WI38 (cell line): Measurements from ENCODE around the gene AP1M2.
"Not testable (repeated sequence)": the region's sequence is repeated elsewhere in the genome, so short reads cannot be mapped to it uniquely, and the experiment has no call there.

Experiments
- H3K4me3 ChIP-seq: 2 replicates; pipeline ENCODE4 v1.5.1; 2011; ENCODE audit warnings: low read depth, mild to moderate bottlenecking, control low read depth, low read length
- TF ChIP-seq, protein P1 (sequence below): IDR thresholded peaks from 2 replicates; pipeline ENCODE4 v1.5.1; 2012; ENCODE audit warnings: low read depth, mild to moderate bottlenecking, control low read depth, low read length

The AP1M2 gene

DNA sequence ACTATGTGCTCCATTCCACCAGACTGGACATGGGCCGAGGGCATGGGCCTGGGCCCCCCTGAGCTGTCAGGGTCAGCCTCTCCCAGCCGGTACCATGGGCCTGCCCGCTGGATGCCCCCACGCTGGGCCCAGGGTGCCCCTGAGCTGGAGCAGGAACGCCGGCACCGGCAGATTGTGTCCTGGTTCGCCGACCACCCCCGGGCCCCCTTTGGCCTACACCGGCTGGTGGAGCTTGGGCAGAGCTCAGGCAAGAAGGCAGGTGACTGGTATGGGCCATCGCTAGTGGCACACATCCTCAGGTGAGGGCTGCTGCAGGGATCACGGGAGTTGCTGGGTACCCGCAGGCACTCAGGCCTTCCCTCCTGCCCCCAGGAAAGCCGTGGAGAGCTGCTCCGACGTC lies 40.3 kb downstream of the AP1M2 start:
- H3K4me3 ChIP-seq = no peak overlapping the region
- TF ChIP-seq, protein P1, sequence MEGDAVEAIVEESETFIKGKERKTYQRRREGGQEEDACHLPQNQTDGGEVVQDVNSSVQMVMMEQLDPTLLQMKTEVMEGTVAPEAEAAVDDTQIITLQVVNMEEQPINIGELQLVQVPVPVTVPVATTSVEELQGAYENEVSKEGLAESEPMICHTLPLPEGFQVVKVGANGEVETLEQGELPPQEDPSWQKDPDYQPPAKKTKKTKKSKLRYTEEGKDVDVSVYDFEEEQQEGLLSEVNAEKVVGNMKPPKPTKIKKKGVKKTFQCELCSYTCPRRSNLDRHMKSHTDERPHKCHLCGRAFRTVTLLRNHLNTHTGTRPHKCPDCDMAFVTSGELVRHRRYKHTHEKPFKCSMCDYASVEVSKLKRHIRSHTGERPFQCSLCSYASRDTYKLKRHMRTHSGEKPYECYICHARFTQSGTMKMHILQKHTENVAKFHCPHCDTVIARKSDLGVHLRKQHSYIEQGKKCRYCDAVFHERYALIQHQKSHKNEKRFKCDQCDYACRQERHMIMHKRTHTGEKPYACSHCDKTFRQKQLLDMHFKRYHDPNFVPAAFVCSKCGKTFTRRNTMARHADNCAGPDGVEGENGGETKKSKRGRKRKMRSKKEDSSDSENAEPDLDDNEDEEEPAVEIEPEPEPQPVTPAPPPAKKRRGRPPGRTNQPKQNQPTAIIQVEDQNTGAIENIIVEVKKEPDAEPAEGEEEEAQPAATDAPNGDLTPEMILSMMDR = no peak

GRCh38 chr19:10544753-10545251 lies 42.3 kb downstream of the AP1M2 start:
- peak overlapping the region; percentile 91 for H3K4me3 ChIP-seq
- TF ChIP-seq, protein P1 = no peak

GRCh38 chr19:10544242-10544752 lies 42.8 kb downstream of the AP1M2 start:
- H3K4me3 ChIP-seq = peak overlapping the region; percentile 91
- TF ChIP-seq, protein P1 = no peak

GRCh38 chr19:10543420-10544241 lies 43.5 kb downstream of the AP1M2 start, which contains the start of gene ATG4D:
Gene ATG4D, plus strand, starts transcription at chr19:10543904. Its CDS starts 187 bp downstream, at chr19:10544091.
- H3K4me3 ChIP-seq = peak within 1 kb of the TSS; percentile 91
- TF ChIP-seq, protein P1 = no peak

DNA sequence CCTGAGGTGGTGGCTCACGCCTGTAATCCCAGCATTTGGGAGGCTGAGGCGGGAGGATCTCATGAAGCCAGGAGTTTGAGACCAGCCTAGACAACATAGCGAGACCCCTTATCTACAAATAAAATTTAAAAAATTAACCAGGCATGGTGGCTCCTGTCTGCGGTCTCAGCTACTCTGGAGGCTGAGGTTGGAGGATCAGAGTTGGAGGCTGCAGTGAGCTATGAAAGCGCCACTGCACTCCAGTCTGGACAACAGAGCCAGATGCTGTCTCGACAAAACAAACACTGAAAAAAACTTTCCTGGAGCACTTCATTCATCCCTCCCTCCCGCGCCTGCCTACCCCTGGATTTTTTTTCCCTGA lies 44.1 kb downstream of the AP1M2 start:
- H3K4me3 ChIP-seq = peak overlapping the region; percentile 91
- TF ChIP-seq, protein P1 = no peak

DNA sequence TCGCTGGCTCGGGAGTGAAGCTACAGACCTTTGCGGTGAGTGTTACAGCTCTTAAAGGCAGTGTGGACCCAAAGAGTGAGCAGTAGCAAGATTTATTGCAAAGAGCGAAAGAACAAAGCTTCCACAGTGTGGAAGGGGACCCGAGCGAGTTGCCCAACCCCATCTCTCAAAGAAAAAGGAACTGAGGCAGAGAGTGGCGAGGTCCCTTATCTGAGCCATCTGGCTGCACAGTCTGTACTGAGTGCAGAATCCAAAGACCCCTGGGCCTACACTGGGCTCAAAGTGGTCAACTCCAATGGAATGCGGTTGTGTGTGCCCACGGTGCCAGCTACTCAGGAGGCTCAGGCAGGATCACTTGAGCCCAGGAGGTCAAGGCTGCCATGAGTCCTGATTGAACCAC lies 48.1 kb downstream of the AP1M2 start:
- not testable (repeated sequence) for H3K4me3 ChIP-seq

- TF ChIP-seq, protein P1 = no peak
- H3K4me3 ChIP-seq = no peak overlapping the region
These were observed 48.7 kb downstream of the AP1M2 start for GRCh38 chr19:10538204-10538983.
